Glomerular visceral epithelial cell (primary cell): Measurements from ENCODE around the gene DPEP1.
A peak's percentile ranks its signal among the peaks of the same experiment; 100 is the strongest.
"Not testable (repeated sequence)": the region's sequence is repeated elsewhere in the genome, so short reads cannot be mapped to it uniquely, and the experiment has no call there.

Experiments used
- DNase-seq: peaks from one replicate; pipeline ENCODE4 v3.0.0-alpha.2; 2016; ENCODE audit errors: extremely low spot score

Gene DPEP1

DNA sequence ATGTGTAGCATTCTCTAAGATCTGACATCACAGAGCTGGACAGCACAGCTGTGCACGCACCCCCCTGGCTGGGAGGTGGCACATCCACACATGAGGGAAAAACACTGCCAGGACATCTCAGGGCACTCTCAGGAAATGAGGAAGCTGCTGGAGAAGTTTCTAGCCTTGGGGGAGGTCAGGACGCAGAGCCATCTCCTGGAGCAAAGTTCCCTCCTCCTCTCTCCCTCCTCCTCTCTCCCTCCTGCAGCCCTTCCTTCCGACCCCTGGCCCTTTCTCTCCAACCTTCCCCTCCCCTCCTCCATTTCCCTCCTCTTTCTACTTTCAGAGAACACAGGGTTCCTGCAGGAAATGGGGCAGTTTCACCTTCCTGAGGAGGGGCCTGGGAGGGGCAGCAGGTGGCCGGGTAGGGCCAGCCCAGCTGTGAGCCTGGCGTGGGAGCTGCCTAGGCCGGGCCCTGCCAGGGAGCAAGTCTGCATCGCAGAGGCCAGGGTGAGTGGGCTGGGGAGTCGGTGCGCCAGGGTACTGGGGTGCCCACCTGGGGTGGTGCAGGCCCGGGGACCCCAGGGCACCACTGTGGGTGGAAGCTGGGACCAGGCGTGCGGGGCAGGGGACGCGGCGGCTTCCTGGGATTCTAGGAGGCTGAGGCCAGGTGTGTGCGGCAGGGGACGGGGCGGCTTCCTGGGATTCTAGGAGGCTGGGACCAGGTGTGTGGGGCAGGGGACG is at the start of gene DPEP1:
TSS of gene DPEP1 (plus strand) at position 412 of the 723 bp plus-strand sequence. CDS start 16,769 bp downstream, outside the sequence.
- peak; percentile 48 for DNase-seq

GRCh38 chr16:89564476-89565255 is 48.8 kb upstream of the DPEP1 start:
- DNase-seq = no peak

- no peak for DNase-seq
Measured at GRCh38 chr16:89565256-89565505, 48.3 kb upstream of the DPEP1 start.

GRCh38 chr16:89565506-89566372 is 47.7 kb upstream of the DPEP1 start:
- peak; percentile 73 for DNase-seq

DNA sequence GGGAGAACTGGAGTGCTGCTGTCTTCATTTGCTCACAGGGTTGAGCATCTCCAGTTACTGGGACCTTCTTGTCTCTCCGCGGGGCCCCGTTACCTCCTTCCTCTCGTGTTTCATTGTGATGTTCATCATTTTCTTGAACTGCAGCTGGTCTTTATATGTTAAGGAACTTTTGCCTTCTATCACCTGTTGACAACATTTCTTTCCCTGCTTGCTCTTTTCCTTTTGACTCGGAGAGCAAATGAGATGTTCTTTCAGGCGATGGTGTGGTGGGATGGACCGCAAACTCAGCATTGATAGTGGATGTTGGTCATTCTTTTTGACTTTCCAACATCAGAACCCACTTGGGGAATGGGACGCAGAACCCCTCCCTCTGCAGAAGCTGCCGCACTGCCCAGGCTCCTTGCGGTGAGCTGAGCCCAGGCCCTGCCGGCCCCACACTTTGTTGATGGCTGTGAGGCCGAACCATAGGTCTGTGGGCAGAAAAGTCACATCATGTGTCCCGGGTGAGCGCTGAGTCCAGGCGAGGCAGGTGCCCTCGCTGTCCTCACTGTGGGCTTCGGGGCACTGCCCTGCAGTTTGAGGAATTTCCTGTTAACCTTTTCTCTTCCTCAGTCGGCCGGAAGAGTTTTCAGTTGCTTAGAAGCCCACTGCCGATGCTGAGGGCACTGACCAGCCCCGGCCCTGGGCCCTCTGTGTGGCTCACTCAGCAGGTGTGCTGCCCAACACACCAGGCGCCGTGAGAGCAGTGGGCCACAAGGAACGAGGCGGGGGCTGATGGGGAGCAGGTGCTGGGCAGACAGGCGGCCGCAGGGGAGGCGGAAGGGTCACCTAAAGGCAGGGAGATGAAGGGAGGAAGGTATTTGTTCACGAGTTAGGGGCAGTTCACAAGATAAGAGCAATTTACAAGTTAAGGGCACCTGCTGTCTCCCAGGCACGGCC is 45.5 kb upstream of the DPEP1 start:
- no peak for DNase-seq

- DNase-seq = no peak
Measured at GRCh38 chr16:89569506-89570341, 43.7 kb upstream of the DPEP1 start.

DNA sequence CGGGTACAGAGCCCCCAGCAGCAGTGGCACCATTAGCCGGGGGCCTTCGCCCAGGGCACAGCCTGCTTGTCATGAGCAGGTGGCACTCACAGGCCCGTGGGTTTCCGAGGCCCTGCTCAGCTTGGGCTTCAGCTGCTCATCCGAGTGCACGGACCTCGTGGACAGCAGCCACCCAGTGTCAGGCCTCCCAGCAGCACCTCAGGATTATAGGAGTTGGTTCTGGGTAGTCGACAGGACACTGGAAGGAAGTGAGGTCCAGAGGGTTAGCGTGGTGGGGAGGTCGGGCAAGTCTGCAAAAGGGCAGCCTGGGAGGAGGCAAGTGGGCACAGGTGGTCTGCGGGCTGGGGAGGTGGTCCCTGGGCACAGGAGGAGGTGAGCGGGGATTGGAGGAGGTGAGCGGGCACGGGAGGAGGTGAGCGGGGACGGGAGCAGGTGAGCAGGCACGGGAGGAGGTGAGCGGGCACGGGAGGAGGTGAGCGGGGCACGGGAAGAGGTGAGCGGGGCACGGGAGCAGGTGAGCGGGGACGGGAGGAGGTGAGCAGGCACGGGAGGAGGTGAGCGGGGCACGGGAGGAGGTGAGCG is 43.0 kb upstream of the DPEP1 start:
- DNase-seq = no peak

DNA sequence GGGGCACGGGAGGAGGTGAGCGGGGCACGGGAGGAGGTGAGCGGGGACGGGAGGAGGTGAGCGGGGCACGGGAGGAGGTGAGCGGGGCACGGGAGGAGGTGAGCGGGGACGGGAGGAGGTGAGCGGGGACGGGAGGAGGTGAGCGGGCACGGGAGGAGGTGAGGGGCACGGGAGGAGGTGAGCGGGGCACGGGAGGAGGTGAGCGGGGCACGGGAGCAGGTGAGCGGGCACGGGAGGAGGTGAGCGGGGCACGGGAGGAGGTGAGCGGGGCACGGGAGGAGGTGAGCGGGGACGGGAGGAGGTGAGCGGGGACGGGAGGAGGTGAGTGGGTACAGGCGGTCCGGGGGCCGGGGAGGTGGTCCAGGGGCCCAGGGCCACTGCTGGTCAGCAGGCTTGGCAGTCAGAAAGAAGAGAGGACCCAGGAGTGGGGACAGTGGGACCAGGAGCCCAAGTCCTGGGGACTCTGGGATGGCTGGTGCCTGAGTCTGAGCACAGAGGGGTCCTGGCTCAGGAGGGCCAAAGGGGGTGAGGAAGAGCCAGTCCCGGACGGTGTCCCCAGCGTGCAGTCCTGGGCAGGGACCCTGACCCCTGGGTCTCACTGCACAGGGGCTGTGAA is 42.4 kb upstream of the DPEP1 start:
- DNase-seq = not testable (repeated sequence)

GRCh38 chr16:89571636-89572035 is 41.8 kb upstream of the DPEP1 start:
- DNase-seq = no peak

DNA sequence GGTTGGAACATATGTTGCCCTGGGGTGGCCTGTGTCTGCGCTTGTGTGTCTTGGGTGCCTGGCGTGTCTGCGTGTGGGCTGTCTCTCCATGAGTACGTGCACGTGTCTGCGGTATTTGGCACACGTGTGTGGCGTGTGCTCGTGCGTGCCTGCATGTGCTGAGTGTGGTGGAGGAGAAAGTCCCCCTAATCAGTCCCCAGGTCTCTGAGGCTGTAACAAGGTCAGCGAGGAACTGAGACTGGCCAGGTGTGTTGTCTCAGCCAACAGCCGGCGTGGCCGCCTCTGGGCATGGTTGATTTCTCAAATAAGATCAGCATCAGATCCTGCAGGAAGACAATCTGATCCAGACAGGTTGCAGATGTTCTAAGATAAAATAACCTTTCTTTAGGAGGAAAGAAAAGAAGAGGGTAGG is 41.4 kb upstream of the DPEP1 start:
- DNase-seq = no peak

DNA sequence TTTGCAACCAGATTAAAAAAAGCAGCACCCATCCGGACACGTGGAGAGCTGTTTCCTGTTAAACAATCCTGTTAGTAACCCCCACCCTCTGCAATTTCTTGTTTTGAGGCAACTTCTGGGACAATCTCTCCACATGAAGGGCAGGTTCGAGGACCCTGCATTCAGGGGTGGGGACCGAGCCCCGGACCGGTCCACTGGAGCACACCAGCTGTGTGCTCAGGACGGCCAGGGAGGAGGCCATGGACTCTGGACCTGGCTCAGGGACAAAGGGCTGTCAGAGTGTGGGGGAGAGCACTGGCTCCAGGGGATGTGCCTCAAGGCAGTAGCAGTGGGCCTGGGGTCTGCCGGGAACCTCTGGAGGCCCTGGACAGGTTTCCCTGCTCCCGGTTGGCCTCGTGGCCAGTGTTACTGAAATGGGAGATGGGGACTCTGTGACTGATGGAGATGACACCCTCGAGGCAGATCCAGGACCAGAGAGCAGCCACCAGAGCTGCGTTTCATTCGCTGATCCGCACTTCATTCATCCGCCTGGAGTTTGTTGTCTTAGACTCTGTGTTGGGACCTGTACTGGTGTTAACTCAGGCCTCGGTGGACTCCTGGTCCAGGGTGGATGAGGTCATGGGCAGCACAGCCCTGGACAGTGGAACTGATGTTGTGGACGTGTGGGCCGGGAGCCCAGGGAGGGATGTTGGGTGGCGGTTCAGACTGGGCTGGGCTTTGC is 40.8 kb upstream of the DPEP1 start:
- DNase-seq = no peak

- no peak for DNase-seq
Measured at GRCh38 chr16:89573826-89574680, 39.4 kb upstream of the DPEP1 start.

- DNase-seq = peak; percentile 48
Measured at GRCh38 chr16:89574681-89575246, 38.7 kb upstream of the DPEP1 start.

DNA sequence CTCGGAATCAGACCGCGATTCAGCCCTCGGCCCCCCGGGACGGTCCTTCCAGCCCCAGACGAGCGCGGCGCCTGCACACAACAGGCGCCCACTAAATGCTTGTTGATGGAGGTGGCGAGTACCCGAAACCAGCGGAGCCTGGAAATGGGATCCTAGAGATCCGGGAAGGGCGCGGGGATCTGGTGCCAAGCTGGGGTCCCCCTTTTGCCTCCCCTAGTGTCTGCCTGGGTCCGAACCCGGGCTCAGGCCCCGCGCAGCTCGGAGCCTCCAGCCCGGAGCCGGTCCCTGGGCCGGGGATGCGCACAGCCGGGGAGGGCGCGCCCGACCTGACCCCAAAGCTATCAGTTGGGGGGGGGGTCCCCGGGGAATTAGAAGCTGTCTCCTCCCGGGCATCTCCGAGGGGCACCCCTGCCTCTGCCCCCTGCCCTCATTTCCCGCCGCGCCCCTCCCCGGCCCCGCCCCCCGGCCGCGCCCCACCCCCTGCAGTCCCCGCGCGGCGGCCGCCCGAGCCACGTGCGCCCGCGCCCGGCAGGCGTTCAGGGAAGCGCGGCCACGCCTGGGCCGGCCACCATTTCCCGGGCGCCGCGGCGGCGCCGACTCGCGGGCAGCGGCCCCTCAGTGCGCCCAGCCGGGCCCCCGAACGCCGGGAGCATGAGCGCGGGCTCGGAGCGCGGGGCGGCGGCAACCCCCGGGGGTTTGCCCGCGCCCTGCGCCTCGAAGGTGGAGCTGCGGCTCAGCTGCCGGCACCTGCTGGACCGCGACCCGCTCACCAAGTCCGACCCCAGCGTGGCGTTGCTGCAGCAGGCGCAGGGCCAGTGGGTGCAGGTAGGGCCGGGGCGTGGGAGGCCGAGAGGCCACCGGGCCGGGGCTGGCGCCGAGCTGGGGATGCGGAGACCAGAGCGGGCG is 37.9 kb upstream of the DPEP1 start, which contains the start of gene CPNE7:
TSS of gene CPNE7 (plus strand) at position 512 of the 906 bp plus-strand sequence. CDS start at position 652, 140 bp downstream.
- DNase-seq = no peak

GRCh38 chr16:89576153-89577054 is 37.0 kb upstream of the DPEP1 start:
- DNase-seq = no peak
